Cardiac muscle cell (in vitro differentiated cells and primary cell): ENCODE data around the gene UBQLN1. TPM values are rescaled to one million over a fixed set of nuclear protein-coding genes. Genes with fewer than 3 reads are reported as not detected.

Source experiments
- DNase-seq, 2 donors: peaks; one replicate each; pipeline versions ENCODE4 v3.0.0 to v3.0.0-alpha.2; 2010 to 2017; ENCODE audit warnings: low read depth in 1 of 2, low spot score in 1 of 2
- H3K27ac ChIP-seq: fragments of 200-600 bp; sonication (generic); 2 replicates; pipeline ENCODE4 v1.5.1; 2016
- H3K27me3 ChIP-seq: fragments of 200-600 bp; sonication (generic); 2 replicates; pipeline ENCODE4 v1.6.0; 2016; ENCODE audit warnings: control low read depth
- H3K36me3 ChIP-seq: fragments of 200-600 bp; sonication (generic); 2 replicates; pipeline ENCODE4 v1.5.1; 2016; ENCODE audit warnings: control low read depth
- H3K4me1 ChIP-seq: fragments of 200-600 bp; sonication (generic); 2 replicates; pipeline ENCODE4 v1.8.1; 2017; ENCODE audit warnings: low read depth, mild to moderate bottlenecking, mixed run types
- H3K4me3 ChIP-seq: fragments of 200-600 bp; sonication (generic); 2 replicates; pipeline ENCODE4 v1.5.1; 2016; ENCODE audit warnings: mild to moderate bottlenecking
- H3K9me3 ChIP-seq: fragments of 200-600 bp; sonication (generic); 2 replicates; pipeline ENCODE4 v1.5.1; 2017; ENCODE audit warnings: low read depth, mild to moderate bottlenecking, control low read depth
- polyA plus RNA-seq: library from polyadenylated mRNA; unstranded; fragments of >200 nt; fragmentation: Nextera tagmentation; extraction: Ambion mirVana; gene quantifications from 2 replicates; pipeline ENCODE4 v1.2.1, GENCODE V29; 2016
- total RNA-seq: library from RNA; depleted of rRNA; stranded (reverse); fragments of >200 nt; gene quantifications from 2 replicates; pipeline ENCODE4 v1.2.3, GENCODE V29; 2016
- TF ChIP-seq, protein P1 (sequence below): IDR thresholded peaks from 2 replicates; pipeline ENCODE4 v1.5.1; 2012; ENCODE audit warnings: low read depth, mild to moderate bottlenecking, low read length

Gene UBQLN1
- total and polyA plus RNA-seq, 2 experiments from 2014 or later, result 38.0 to 102 TPM

DNA sequence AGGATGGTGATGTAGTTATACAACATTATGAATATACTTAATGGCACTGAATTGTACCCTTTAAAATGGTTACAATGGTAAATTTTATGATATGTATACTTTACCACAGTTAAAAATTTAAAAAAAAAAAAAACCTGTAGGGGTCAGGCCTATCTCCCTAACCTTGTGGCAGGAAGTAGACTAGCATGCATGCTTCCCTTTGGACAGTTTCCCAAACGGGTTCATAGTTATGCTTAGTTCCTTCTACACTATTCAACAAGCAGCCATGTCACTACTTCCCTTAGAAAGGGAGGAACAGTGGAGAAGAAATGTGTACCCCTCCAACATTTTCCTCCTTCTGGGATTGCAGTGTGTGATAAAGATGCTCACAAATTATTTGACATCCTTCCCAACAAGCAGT is 52.3 kb downstream of the UBQLN1 start:
- Histone ChIP-seq H3K36me3 (peaks cover 24% of the 10 kb centered on the region), H3K4me3 (no peak overlapping the region), H3K4me1 (no peaks in the 10 kb centered on the region), H3K27me3 (no peaks in the 10 kb centered on the region), H3K27ac (no peak overlapping the region), H3K9me3 (no peaks in the 10 kb centered on the region)
- TF ChIP-seq, protein P1, sequence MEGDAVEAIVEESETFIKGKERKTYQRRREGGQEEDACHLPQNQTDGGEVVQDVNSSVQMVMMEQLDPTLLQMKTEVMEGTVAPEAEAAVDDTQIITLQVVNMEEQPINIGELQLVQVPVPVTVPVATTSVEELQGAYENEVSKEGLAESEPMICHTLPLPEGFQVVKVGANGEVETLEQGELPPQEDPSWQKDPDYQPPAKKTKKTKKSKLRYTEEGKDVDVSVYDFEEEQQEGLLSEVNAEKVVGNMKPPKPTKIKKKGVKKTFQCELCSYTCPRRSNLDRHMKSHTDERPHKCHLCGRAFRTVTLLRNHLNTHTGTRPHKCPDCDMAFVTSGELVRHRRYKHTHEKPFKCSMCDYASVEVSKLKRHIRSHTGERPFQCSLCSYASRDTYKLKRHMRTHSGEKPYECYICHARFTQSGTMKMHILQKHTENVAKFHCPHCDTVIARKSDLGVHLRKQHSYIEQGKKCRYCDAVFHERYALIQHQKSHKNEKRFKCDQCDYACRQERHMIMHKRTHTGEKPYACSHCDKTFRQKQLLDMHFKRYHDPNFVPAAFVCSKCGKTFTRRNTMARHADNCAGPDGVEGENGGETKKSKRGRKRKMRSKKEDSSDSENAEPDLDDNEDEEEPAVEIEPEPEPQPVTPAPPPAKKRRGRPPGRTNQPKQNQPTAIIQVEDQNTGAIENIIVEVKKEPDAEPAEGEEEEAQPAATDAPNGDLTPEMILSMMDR, result no peak
- DNase-seq, result no peak

GRCh38 chr9:83652433-83652832 is 55.3 kb downstream of the UBQLN1 start:
- H3K9me3 ChIP-seq, result no peaks in the 10 kb centered on the region
- H3K27me3 ChIP-seq, result no peaks in the 10 kb centered on the region
- no peak overlapping the region for H3K27ac ChIP-seq
- H3K4me3 ChIP-seq, result no peak overlapping the region
- no peaks in the 10 kb centered on the region for H3K4me1 ChIP-seq
- no peak for DNase-seq
- peaks cover 6% of the 10 kb centered on the region for H3K36me3 ChIP-seq
- TF ChIP-seq, protein P1, result no peak

DNA sequence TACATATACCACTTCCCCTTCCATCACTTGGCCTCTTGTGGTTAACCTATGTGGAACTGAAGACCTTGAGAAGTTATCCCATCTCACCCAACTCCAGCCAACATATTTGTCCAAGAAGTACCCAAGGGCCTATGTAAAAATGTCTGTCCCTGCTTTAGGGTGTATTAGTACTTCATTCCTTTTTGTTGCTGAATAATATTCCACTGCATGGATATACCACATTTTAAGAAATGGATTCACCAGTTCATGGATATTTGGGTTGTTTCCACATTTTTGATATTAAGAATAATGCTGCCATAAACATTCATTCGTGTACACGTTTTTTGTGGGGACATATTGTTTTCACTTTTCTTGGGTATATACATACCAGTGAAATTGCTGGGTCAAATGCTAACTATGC is 56.2 kb downstream of the UBQLN1 start:
- no peak for DNase-seq
- TF ChIP-seq, protein P1, result no peak
- Histone ChIP-seq H3K36me3 (peaks cover 6% of the 10 kb centered on the region), H3K4me3 (no peak overlapping the region), H3K9me3 (no peaks in the 10 kb centered on the region), H3K27ac (no peak overlapping the region), H3K27me3 (no peaks in the 10 kb centered on the region), H3K4me1 (no peaks in the 10 kb centered on the region)

GRCh38 chr9:83649515-83649914 is 58.2 kb downstream of the UBQLN1 start:
- Histone ChIP-seq H3K9me3 (no peaks in the 10 kb centered on the region), H3K27me3 (no peaks in the 10 kb centered on the region), H3K36me3 (peaks cover 6% of the 10 kb centered on the region), H3K27ac (no peak overlapping the region), H3K4me1 (no peaks in the 10 kb centered on the region), H3K4me3 (no peak overlapping the region)
- DNase-seq, result no peak
- TF ChIP-seq, protein P1, result no peak

GRCh38 chr9:83649080-83649479 is 58.7 kb downstream of the UBQLN1 start:
- peak; percentile 48 to 63 for DNase-seq
- Histone ChIP-seq H3K4me1 (no peaks in the 10 kb centered on the region), H3K36me3 (peaks cover 6% of the 10 kb centered on the region), H3K9me3 (no peaks in the 10 kb centered on the region), H3K27ac (no peak overlapping the region), H3K27me3 (no peaks in the 10 kb centered on the region), H3K4me3 (no peak overlapping the region)
- TF ChIP-seq, protein P1, result peak; percentile 80
